Amniotic epithelial cell (primary cell): ENCODE data around the gene CAPG.
"Not testable (repeated sequence)": the region's sequence is repeated elsewhere in the genome, so short reads cannot be mapped to it uniquely, and the experiment has no call there.

ENCODE experiments used
- DNase-seq: peaks from one replicate; pipeline ENCODE4 v3.0.0-alpha.2; 2010; ENCODE audit warnings: low read depth

Gene CAPG

DNA sequence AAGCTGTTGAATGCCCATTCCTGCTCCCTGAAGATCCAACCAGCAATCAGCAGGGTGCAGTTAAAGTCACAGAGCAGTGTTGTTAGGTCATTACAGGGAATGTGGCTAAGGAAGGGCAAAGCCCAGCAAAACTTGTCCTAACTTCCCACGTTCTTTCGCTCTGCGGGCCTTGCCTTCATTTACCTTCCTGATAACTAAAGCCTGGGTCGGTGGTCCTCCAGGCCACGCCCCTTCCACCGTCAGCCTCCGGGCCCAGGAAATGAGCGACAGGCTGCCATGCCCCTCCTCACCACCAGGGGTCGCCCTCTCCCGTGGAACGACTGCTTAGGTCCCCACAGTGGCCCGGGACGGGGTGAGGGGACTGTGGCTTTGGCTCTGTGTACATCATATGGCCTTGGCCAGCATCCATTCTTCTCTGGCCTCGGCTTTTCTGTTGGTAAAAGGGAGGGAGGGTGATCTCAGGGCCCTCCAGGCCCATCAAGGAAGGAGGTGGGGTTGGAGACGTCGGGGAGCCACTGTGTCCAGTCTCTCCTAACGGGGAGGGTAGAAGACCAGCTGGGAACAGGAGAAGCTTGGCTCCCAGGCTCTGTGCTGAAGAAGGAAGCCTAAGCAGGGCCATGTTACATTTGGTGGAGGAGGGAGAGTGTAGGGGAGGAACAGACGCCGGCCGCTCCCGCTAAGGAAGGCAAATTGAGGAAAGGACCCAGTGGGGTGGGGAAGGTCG lies 10.5 kb upstream of the CAPG start:
- peak; percentile 59 for DNase-seq

DNA sequence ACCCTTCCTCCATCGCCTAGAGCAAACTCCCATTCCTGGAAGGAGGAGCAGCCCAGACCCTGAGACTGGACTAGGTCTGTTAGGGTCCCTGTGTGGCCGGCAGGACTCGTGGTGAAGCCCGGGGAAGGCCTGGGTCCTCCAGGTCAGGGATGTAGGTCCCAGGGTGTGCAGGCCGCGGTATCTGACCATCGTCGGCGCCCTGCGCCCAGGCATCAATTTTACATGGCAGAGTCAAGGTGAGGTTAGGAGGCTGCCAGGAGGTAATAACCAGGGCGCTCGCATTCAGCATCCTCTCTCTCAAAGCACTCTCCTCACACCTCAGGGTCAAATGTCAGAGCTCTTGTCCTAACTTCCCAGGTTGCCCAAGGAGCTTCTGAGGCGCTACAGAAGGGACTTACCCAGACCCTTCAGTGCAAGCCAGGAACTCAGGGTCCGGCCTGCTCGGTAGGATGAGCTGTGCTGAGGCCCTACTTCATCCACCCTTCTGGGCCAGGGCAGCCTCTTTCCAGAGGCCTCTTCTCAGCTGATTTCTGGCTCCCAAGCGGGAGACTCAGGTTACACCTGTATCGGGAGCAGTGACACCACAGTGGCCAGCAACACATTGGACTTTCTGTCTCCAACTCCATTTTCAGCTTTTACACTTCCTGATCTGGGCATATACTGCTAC lies 9.0 kb upstream of the CAPG start:
- DNase-seq = no peak

DNA sequence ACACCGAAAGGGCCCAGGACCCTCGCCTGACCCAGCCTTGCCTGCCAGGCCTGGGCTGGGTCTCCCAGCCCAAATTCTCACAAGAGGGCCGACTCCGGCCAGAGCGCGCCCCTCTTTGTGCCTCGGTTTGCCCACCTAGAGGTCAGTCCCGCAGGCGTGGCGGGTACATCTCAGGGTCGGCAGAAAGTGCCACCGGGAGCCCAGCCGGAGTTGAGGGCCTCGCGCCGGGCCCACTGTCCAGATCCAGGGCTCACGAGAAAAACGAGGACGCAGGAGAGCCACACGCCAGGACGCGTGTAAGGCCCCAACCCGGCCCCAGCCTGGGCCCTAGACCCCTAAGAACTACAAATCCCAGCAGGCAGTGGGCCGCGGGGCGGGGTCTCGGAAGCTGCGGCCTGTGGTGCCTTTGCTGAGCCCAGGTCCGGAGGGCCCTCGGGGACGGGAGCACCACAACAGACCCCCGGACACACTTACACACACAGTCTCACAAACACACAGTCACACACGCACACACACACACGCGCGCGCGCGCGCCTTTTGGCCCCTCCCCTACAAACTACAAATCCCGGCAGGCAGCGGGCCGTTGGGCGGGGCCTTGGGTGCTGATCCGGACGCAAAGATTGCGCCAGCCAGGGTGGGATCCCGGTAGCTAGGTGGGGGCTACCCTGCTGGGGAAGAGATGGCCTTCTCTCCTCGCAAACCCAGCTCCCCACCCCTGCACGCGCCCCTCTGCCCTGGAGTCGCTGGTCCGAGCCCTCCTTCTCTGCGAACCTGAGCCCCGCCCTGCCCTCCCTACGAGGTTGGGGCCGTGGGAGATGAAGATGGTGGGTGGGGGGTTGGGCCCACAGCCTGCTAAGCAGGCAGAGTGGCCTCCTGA lies 8.2 kb upstream of the CAPG start, which contains the start of gene SH2D6:
Gene SH2D6, plus strand, starts transcription at position 583 of the 877 bp plus-strand sequence. CDS start 10,752 bp downstream, outside the sequence.
- DNase-seq = peak; percentile 75

DNA sequence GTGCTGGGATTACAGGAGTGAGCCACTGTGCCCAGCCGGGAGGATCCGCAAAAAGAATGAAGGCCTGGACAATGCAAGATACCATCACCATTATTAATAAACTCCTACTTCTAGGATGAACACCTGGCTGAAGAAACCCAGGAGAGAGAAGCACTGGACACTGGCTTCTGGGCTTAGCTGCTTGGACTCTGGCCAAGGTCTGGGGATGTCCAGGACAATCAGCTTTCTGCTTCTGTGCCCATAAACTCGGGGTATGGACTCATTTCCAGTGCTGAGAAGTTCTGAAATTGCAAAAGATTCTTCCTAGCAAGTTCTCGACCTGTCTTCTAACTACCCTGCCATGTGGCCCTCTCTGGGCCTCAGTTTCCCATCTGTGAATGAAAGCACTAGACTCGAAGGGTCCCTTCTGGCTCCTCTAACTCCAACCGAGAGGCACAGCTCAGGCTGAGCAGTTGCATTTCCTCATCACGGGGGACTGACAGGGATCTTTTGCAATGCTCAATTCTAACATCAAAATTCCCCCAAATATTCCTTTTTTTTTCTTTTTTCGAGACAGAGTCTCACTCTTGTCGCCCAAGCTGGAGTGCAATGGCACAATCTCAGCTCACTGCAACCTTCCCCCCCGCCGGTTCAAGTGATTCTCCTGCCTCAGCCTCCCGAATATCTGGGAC lies 5.9 kb upstream of the CAPG start:
- DNase-seq = no peak

DNA sequence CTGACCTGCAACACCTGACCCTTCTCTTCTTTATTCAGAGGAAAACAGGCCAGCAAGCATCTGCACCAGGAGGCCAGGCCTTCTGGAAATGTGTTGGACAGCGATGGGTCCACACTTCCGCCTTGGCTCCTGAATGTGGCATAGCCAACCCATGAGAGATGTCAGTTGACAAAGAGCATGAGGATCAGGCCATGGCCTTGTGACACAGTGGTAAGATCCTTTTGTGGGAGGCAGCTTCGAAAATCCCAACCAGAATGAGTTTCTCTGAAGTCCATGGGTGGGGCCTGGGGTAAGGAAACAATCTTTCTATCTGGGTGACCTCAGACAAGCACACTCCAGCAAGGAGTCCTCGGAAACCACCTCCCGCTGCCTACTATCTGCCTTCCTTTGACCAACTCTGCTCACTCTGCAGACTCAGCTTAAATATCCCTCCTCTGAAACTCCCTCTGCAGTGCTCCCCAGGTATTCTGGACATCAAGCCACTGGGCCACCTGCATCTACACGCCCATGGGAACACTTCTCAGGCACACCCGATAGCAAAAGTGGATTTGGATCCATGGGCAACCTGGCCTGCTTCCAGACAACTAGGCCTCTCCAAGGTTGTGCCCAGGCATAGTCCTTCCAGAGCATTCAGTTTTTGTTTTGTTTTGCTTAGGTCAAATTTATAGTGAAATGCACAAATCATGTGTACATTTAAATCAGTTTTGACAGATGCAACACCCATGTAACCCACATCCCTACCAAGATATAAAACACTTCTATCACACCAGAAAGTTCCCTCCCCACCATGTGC lies 4.8 kb upstream of the CAPG start:
- DNase-seq = no peak

DNA sequence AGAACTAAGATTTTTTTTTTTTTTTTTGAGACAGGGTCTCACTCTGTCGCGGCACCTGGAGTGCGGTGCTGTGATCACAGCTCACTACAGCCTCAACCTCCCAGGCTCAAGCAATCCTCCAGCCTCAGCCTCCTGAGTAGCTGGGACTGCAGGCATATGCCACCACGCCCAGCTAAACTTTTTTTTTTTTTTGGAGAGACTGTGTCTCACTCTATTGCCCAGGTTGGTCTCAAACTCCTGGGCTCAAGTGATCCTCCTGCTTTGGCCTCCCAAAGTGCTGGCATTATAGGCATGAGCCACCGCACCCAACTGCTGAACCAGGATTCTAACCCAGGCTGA lies 4.2 kb upstream of the CAPG start:
- not testable (repeated sequence) for DNase-seq

DNA sequence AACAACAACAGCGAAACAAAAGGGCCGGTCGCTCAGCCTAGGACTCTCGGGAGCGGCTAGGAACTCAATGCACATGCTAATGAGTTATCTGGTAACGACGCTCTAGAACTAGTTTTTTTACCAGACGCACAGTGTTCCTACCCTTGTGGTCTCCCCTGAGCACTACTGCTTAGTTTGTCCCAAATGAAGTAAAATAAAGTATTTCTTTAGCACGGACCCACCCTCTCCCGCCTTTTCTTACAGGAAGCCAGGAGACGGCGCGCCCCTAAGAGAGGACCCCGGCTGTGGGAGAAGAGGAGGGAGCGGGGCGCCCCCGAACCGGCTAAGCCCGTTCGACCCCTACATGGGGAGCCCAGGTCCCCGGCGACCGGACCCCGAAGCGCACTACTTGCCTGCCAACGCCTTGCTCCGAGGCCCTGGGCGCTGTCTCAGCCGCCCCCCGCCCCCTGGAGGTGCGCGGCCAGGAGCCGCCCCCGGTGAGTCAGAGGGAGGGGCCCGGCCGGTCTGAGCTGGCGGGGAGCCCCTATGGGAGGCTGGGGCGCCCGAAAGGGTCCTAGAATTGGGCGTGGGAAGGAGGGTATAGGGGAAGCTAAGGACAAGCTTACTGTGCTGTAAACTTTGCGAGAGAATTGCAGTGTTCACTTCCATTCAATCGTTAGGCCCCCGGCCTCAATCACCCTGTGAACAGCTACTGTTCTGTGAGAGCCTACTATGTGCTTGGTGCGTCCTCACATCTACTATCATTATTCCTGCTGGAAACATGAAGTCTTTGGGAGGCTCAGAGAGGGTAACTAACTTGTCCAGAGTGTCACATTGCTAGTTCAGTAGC lies 3.6 kb upstream of the CAPG start:
- DNase-seq = peak; percentile 37

DNA sequence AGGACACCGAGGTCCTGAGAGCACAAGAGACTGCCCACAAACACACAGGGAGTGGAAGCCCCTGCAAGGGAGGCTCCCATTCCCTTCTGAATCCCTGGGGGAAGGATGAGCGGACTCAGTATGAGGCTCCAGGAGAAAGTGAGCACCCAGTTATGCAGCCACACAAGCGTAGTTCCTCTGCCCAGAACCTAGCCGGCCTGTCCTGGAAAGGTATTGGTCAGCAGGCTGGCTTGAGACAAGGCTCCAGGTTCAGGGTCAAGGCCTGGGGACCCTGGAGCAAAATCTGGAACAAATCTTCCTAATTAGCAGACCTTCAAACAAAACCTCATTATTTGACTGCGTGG lies 1.2 kb upstream of the CAPG start:
- DNase-seq = no peak

DNA sequence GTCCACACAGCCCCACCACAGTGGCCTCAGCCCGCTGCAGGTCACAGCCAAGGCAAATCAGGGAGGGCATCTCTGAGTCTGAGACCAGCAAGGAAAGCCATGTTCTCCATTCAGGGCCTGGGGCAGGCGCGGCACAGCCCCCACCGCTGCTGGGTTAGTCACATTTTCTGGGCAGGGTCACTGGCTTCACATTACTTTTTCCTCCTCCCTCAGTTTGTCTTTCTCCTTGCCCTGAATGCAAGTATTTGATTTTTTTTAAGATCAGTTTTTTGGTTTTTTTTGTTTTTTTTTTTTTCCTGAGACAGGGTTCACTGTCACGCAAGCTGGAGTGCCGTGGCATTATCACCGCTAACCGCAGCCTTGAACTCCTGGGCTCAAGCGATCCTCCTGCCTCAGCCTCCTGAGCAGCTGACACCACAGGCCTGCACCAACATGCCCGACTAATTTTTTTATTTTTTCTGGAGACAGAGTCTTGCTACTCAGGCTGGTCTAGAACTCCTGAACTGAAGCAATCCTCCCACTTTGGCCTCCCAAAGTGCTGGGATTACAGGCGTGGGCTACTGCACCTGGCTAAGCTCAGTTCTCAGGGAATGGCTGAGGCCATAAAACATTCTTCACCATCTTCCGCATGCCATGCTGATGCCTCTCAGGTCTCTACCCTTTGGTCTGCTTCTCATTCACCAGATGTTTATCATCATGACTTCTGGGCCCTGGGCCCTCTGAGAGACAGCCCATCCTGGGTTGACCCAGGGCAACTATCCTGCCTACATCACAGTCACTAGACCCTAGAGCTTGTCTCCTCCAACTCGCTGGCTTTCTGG lies 628 bp upstream of the CAPG start:
- peak; percentile 44 for DNase-seq

DNA sequence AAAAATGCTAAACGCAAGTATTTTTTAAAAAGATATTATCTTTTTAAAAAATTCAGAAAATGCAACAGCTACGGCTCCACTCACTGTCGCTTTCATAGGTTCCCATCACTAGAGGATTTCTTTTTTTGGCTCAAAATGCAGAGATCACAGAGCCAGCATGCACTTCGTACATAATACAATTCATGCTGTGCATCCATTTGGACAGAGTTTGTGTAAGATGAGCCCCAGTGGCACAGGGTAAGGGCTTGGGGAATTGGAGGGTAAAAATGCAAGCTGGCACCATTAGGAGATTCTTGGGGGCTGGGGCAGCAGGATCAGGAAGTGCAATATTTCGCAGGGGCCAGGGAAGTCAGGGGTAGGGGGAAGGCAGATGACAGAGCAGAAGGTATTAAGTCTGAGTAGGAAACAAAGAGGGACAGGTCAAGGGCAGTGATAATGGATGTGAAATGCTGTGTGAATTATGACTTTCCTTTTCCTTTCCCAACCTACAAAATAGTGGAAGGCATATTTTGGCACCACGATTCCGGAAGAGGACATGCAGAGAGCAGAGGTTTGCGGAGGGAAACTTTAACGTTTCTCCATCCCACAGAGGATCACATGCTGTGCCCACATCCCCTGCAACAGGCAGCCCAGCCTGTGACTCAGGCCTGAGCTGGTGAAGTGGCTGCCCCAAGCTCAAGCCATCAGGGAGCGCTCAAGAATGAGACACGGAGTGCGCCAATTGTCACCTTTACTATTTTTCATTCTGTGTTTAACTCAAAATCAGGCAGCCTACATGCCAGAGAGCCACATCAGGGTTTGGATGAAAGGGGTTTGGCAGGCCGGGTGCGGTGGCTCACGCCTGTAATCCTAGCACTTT lies 4.7 kb downstream of the CAPG start:
- DNase-seq = peak; percentile 53

DNA sequence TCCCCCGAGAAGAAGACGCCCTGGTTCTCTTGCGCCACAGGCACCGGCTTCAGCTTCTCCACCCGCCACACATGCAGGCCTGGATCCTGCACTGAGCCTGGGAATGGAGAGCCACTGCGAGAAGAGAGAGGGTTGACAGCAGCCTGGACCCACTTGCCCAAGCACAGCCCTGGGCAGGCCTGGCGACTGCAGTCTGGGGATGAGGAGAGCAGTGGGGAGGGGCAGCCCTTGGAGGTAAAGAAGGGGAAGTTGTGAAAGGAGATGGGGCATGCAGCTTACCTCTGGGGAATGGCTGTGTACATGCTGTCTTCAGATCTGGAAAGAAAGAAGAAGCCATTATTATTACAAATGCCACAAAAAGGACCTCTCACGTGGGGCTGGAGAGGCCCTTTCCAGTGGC lies 8.3 kb downstream of the CAPG start:
- no peak for DNase-seq

DNA sequence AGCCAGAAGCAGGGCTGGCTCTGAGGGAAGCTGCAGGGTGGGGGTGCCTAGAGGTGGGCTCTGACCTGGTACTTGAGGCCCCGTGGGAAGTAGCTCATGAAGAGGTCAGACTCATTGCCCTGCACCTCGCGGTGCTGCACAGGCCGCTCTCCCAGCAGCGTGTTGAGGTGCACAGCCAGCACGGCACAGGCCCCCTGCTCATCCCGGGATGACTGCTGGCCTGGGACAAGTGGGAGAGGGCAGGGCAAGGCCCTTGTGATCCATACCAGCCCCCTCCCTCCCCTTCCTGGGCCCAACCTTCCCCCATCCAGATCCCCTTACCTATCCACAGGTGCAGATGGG lies 8.7 kb downstream of the CAPG start:
- no peak for DNase-seq

DNA sequence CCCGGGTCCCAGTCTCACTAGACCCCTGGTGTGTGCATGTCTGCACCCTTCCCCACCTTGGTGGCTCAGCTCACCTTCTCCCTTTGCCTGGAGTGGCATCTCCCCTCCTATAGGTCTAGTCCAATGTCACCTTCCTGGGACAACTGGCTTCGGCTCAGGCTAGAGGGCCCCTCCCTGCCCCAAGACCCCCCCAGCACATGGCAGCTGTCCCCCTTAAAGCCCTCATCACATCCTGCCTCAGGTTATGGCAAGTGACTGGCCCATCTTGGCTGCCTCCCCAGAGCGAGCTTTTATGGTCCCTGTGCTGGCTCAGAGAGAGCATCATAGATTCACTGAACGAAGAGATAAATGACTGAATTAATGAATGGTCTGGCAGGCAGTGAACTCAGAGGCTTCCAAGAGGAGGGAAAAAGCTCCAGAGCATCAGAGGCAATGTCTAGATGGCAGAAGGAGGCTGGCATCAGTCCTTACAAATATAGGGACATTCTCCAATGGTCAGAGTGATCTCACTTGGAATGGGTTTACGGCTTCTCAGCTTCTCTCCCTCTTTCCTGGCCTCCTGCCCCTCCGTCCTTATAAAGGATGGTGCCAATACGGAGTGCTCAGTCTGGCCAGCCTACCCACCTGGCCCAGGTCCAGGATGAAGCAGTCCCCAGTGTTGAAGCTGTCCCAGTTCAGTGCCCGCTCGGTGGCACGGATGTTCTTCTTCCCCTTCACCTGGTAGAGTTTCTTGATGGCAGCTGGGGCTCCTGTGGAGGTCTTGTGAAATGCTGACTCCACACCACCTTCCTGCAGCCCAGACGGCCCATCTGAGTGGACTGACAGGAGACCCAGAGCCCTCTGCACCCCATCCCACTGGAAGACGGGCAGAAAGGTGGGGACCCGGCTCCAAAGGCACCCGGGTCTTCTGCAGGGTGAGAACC lies 9.4 kb downstream of the CAPG start:
- no peak for DNase-seq

DNA sequence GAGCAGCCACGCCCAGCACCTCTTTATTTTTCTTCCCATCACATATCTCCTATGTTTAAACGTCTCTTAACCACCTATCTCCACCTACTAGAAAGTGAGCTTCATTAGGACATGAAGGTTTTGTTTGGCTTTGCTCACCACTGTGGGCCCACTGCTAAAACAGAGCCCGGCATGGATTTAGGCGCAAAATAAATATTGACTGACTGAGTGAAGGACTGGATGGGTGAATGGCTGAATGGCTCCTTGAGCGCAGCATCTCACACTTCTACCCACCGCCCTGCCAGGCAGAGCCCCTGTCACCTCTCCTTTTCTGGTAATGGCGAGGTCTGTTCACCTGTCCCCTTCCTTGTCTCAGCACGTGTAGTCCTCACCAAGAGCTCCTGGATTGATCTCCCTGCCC lies 10.1 kb downstream of the CAPG start:
- no peak for DNase-seq

DNA sequence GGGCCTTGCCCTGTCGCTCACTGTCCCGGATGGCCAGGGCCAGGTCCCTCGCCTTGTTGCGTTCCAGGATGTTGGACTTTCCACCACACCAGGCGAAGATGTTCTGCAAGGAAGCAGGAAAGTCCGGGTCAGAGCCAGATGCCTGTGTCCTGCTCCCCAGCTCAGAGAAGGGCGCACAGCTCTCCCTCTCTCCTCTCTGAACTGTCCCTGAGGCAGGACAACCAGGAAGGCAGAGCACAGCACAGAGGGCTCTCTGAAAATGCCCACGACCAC lies 11.0 kb downstream of the CAPG start:
- no peak for DNase-seq

DNA sequence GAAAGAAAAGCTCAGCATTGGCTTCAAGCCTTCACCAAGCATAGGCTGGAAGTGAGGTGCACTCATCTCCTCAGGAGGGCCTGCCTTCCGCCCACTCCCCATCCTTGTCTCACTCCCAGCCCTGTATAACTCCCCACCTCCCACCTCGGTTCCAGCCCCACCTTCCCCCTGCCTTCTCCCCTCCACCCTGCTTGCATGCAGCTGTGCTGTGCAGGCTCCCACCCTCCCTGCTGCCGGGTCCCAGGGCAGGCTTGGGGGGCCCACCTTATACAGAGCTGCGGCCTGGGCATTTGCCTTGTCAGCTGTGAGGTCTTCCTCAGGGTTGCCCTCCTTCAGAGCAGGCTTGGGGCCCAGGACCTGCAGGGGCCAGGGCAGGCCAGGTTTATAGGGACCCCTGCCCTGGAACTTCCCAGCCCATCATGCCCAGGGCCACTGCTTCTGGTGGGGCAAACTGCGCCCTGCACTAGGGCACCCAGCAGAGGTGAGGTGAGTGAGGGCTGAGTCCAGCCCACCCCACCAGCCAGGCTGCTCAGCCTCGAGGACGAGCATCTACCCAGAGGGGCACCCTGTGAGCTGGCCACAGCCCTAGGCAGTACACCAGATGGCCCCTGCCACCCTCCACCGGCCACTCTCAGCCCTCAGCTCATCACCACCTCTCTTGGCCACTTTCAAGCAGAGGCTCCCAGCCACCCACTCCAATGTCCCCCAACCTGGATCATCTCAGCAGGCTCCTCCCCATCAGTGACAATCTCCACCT lies 11.6 kb downstream of the CAPG start:
- no peak for DNase-seq

DNA sequence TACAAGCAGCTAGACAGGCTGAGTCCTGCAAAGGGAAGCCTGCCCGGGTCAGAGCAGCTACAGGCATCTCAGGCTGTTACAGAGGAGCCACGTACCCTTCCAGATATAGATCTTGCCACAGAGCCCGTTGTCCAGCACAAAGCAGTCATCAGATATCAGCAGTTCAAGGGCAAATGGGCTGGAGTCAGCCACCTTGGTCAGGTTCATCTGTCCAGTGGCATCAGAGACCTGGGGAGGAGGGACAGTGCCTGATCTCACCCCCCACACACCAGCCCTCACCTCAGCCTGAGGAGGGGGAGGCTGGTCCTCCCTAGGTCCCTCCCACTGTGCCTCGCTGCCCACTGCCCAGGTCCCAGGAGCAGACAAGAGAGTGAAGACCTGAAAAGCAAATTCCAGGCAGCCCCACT lies 12.2 kb downstream of the CAPG start:
- no peak for DNase-seq
